SU-DHL-6 (cell line): ENCODE data around the gene SPCS1.
"Not testable (repeated sequence)": the region's sequence is repeated elsewhere in the genome, so short reads cannot be mapped to it uniquely, and the experiment has no call there.

Experiments used
- EZH2phosphoT487 ChIP-seq: fragments of 200-600 bp; sonication (generic), shearing (Covaris generic); conservative IDR thresholded peaks from 2 replicates; pipeline ENCODE4 v1.6.1; 2018; ENCODE audit warnings: mild to moderate bottlenecking, antibody characterized with exemption, low read length, moderate library complexity, mixed read lengths
- TF ChIP-seq, protein P1 (sequence below): fragments of 200-600 bp; sonication (generic); IDR thresholded peaks from one replicate; pipeline ENCODE4 v1.5.1; 2017; ENCODE audit warnings: antibody characterized with exemption, mild to moderate bottlenecking, low read length, moderate library complexity; ENCODE audit not compliant: insufficient read depth, poor library complexity, severe bottlenecking

DNA sequence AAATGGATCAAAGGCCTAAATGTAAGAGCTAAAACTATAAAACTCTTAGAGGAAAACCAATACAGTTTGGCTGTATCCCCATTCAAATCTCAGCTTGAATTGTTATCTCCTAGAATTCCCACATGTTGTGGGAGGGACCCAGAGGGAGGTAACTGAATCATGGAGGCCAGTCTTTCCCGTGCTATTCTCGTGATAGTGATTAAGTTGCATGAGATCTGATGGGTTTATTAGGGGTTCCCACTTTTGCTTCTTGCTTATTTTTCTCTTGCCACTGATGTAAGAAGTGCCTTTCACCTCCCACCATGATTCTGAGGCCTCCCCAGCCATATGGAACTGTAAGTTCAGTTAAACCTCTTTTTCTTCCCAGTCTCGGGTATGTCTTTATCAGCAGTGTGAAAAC, 29.7 kb upstream of the SPCS1 start:
- TF ChIP-seq, protein P1, sequence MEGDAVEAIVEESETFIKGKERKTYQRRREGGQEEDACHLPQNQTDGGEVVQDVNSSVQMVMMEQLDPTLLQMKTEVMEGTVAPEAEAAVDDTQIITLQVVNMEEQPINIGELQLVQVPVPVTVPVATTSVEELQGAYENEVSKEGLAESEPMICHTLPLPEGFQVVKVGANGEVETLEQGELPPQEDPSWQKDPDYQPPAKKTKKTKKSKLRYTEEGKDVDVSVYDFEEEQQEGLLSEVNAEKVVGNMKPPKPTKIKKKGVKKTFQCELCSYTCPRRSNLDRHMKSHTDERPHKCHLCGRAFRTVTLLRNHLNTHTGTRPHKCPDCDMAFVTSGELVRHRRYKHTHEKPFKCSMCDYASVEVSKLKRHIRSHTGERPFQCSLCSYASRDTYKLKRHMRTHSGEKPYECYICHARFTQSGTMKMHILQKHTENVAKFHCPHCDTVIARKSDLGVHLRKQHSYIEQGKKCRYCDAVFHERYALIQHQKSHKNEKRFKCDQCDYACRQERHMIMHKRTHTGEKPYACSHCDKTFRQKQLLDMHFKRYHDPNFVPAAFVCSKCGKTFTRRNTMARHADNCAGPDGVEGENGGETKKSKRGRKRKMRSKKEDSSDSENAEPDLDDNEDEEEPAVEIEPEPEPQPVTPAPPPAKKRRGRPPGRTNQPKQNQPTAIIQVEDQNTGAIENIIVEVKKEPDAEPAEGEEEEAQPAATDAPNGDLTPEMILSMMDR = not testable (repeated sequence)
- not testable (repeated sequence) for TF ChIP-seq EZH2phosphoT487
